UCSD-AML1 (cell line): ENCODE results near the gene TSPAN4.

Experiments
- DNase-seq: peaks from one replicate; lab custom pipeline; 2025; ENCODE audit not compliant: unreplicated experiment; lab: John Stamatoyannopoulos, UW

Gene TSPAN4

GRCh38 chr11:849104-849824 lies 6.6 kb downstream of the TSPAN4 start:
- DNase-seq = no peak

GRCh38 chr11:849951-850774 lies 7.5 kb downstream of the TSPAN4 start:
- DNase-seq = no peak

- no peak for DNase-seq
These were observed 8.4 kb downstream of the TSPAN4 start for GRCh38 chr11:850775-851763.

GRCh38 chr11:852762-853161 lies 10.1 kb downstream of the TSPAN4 start:
- DNase-seq = no peak

GRCh38 chr11:853682-854448 lies 11.2 kb downstream of the TSPAN4 start:
- DNase-seq = no peak

- no peak for DNase-seq
These were observed 12.1 kb downstream of the TSPAN4 start for GRCh38 chr11:854601-855329.

GRCh38 chr11:855330-855674 lies 12.7 kb downstream of the TSPAN4 start:
- DNase-seq = no peak

- no peak for DNase-seq
These were observed 13.1 kb downstream of the TSPAN4 start for GRCh38 chr11:855796-856195.

GRCh38 chr11:856397-856796 lies 13.7 kb downstream of the TSPAN4 start:
- no peak for DNase-seq

- no peak for DNase-seq
These were observed 15.6 kb downstream of the TSPAN4 start for GRCh38 chr11:858053-858761.

GRCh38 chr11:858762-859339 lies 16.2 kb downstream of the TSPAN4 start:
- DNase-seq = no peak

GRCh38 chr11:859394-860131 lies 16.9 kb downstream of the TSPAN4 start:
- DNase-seq = no peak

GRCh38 chr11:860234-861104 lies 17.8 kb downstream of the TSPAN4 start:
- DNase-seq = no peak

GRCh38 chr11:861105-861479 lies 18.4 kb downstream of the TSPAN4 start:
- no peak for DNase-seq

GRCh38 chr11:862081-862661 lies 19.5 kb downstream of the TSPAN4 start:
- no peak for DNase-seq

GRCh38 chr11:862696-863022 lies 20.0 kb downstream of the TSPAN4 start:
- no peak for DNase-seq
